Activated T-helper 17 cell treated with anti-CD3 and anti-CD28 coated beads, Interleukin-2, amount 50 U/mL, for 72 hours (primary cell): ENCODE results near the gene TMEM154. TPM values are rescaled to one million over a fixed set of nuclear protein-coding genes. Genes with fewer than 3 reads are reported as not detected.

Source experiments
- ATAC-seq: fragments of 150-1000 bp; cut with Tn5 transposase; replicated peaks from 2 replicates; pipeline ENCODE4 v1.10.0; 2021; ENCODE audit warnings: mild to moderate bottlenecking, moderate library complexity
- H3K27ac Mint-ChIP-seq: one replicate; pipeline ENCODE4 v1.8.0; 2022; ENCODE audit warnings: mixed read lengths
- H3K27me3 Mint-ChIP-seq: one replicate; pipeline ENCODE4 v1.8.0; 2022; ENCODE audit warnings: mixed read lengths
- H3K36me3 Mint-ChIP-seq: one replicate; pipeline ENCODE4 v1.8.0; 2022; ENCODE audit warnings: low read depth, mild to moderate bottlenecking, mixed read lengths
- H3K4me1 Mint-ChIP-seq: one replicate; pipeline ENCODE4 v1.8.0; 2022; ENCODE audit warnings: mixed read lengths
- H3K4me3 Mint-ChIP-seq: one replicate; pipeline ENCODE4 v1.8.0; 2022; ENCODE audit warnings: mild to moderate bottlenecking, mixed read lengths
- H3K9me3 Mint-ChIP-seq: one replicate; pipeline ENCODE4 v1.8.0; 2022; ENCODE audit warnings: mixed read lengths
- total RNA-seq, 2 donors: library from RNA; stranded (reverse); gene quantifications; one replicate each; pipeline ENCODE4 v1.2.3, GENCODE V29; 2022

Gene TMEM154
- total RNA-seq, 2 donors from 2014 or later = 8.6 to 18.0 TPM

GRCh38 chr4:152686452-152687013 lies 6.7 kb upstream of the TMEM154 start:
- Mint-ChIP-seq H3K27me3 (peaks cover 5% of the 10 kb centered on the region), H3K4me1 (peaks cover 12% of the 10 kb centered on the region), H3K27ac (no peak overlapping the region), H3K9me3 (no peaks in the 10 kb centered on the region), H3K36me3 (no peaks in the 10 kb centered on the region), H3K4me3 (no peak overlapping the region)
- no peak for ATAC-seq

GRCh38 chr4:152684587-152684986 lies 4.8 kb upstream of the TMEM154 start:
- Mint-ChIP-seq H3K27me3 (no peaks in the 10 kb centered on the region), H3K9me3 (no peaks in the 10 kb centered on the region), H3K4me1 (peaks cover 15% of the 10 kb centered on the region), H3K27ac (no peak overlapping the region), H3K4me3 (no peak overlapping the region), H3K36me3 (no peaks in the 10 kb centered on the region)
- no peak for ATAC-seq

DNA sequence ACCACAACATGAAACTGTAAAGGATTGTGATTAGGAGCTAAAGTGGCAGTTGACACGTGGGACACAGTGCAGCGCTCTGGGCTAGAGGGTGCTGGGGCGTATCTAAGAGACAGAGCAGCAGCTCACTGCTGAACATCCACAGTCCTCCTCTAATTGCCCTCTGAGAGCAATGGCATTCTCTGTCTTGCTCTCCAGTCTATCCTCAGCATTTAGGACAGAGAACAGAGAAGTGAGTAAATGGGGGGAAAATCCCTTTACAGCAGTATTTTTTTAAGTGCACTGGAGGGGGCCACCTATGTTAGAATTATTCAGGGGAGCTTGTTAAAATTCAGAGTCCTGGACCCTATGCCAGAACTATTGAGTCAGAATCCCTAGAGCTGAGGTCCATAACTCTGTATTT lies 4.2 kb upstream of the TMEM154 start:
- peak; percentile 43 for ATAC-seq
- H3K4me3 Mint-ChIP-seq = peak overlapping the region; percentile 29
- H3K4me1 Mint-ChIP-seq = peaks cover 15% of the 10 kb centered on the region
- no peak overlapping the region for H3K27ac Mint-ChIP-seq
- H3K36me3 Mint-ChIP-seq = no peaks in the 10 kb centered on the region
- H3K9me3 Mint-ChIP-seq = no peaks in the 10 kb centered on the region
- H3K27me3 Mint-ChIP-seq = no peaks in the 10 kb centered on the region

- Mint-ChIP-seq H3K36me3 (no peaks in the 10 kb centered on the region), H3K4me3 (no peak overlapping the region), H3K27me3 (no peaks in the 10 kb centered on the region), H3K9me3 (no peaks in the 10 kb centered on the region), H3K4me1 (peaks cover 21% of the 10 kb centered on the region), H3K27ac (no peak overlapping the region)
- ATAC-seq = no peak
These were observed 2.5 kb upstream of the TMEM154 start for GRCh38 chr4:152682143-152682941.

DNA sequence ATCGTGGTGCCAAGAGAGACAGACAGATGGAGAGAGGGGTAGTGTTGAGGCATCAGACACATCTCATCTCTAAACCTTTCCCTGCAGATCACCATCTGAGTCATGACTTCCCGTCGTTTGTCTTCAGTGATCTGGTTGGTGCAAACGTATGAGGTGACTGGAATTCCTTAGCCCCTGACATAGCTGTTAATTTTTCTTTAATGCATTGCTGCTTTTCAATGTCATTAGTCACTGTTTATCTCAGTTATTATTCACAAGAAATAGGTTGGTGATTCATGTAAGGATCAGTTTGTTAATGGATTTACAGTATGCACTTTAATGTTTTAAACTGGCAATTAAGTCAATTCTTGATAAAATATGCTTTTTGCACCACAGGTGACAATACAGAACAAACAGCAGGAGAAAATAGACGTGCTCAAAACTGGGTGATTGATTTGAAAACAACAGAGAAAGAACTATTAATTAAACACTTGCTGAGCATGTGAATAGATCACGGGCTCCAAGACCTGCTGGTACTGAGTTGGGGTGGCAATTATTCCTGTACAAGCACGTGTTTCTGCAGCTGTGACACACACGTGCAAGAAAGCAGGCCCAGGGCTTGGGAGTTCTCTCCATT lies 1.3 kb upstream of the TMEM154 start:
- Mint-ChIP-seq H3K36me3 (no peaks in the 10 kb centered on the region), H3K4me1 (peaks cover 31% of the 10 kb centered on the region), H3K9me3 (no peaks in the 10 kb centered on the region), H3K27ac (no peak overlapping the region), H3K27me3 (no peaks in the 10 kb centered on the region), H3K4me3 (peak overlapping the region; percentile 93)
- peak; percentile 44 for ATAC-seq

DNA sequence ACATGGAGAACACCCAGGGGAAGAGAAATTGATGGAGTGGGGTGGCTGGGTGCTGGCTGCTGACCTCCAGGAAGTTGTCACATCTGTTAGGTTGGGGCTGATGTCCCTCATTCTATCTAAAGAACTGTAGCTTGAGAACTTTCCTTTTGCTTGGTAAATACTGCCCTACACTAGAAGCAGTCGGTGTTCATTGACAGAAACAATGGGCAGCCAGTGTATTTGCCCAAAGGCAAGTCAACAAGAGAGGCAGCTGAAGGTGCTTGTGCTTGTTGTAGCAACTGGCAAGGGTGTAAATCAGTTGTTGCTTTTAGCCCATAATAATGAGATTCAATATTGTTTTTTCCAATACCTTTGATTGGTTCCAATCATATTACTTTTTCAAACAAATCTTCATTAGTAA lies 956 bp downstream of the TMEM154 start:
- Mint-ChIP-seq H3K4me1 (peaks cover 29% of the 10 kb centered on the region), H3K27me3 (no peaks in the 10 kb centered on the region), H3K27ac (peak overlapping the region; percentile 91), H3K9me3 (no peaks in the 10 kb centered on the region), H3K4me3 (peak overlapping the region; percentile 93), H3K36me3 (no peaks in the 10 kb centered on the region)
- no peak for ATAC-seq

DNA sequence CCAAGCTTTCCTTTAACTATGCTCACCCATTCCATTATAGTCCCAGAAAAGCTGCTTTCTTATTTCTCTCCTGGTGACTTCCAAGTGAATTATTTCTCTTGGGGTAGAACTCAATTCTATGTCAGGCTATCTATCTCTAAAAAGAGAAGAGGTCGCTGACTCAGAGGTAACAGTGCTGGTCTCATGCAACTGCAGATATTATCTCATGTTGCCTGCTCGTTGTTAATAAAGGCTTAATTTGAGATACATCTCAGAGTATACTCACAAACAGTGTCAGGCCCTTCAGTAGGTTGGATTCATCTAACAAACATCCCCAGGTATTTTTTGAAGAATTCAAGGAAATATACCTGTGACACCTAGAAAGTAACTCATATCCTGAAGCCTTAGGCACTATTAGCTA lies 2.7 kb downstream of the TMEM154 start:
- H3K27me3 Mint-ChIP-seq = no peaks in the 10 kb centered on the region
- H3K4me1 Mint-ChIP-seq = peaks cover 31% of the 10 kb centered on the region
- no peaks in the 10 kb centered on the region for H3K9me3 Mint-ChIP-seq
- peak overlapping the region; percentile 3 for H3K4me3 Mint-ChIP-seq
- H3K27ac Mint-ChIP-seq = no peak overlapping the region
- no peak for ATAC-seq
- no peaks in the 10 kb centered on the region for H3K36me3 Mint-ChIP-seq

DNA sequence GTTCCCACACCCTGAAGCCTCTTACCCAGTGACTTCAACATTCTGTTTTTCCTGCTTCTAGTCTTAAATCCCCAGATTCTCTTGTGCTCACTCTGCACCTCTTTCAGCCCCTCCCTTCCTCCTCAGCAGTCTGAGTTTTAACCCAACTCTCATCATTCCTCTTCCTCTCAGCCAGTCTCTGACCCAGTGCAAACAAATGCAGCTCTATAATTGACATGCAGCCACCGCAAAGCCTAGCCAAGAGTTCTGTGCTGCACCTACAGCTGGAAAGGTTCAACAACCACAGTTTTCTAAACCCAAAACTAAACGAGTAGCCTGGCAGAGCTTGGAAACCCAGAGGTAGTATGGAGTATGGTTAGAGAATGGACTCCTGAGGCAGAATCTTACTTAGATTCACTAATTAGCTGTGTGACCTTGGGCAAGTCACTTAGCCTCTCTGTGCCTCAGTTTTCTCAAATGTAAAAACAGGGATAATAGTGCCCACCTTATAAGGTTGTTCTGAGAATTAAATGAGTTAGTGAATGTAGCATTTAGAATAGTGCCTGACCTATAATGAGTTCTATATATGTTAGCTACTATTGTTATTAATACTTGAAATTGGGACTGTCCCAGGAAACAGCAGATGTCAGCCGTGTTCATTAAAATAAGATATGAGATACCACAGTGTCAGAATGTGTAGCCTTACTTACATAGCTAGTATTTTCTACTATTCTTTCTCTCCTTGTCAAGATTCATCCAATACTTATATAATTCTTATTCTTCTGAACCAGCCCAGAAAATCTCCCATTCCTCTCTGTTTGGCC lies 3.5 kb downstream of the TMEM154 start:
- Mint-ChIP-seq H3K9me3 (no peaks in the 10 kb centered on the region), H3K4me3 (peak overlapping the region; percentile 3), H3K4me1 (peaks cover 31% of the 10 kb centered on the region)

GRCh38 chr4:152674359-152674758 lies 5.4 kb downstream of the TMEM154 start:
- Mint-ChIP-seq H3K27me3 (no peaks in the 10 kb centered on the region), H3K4me3 (no peak overlapping the region), H3K36me3 (no peaks in the 10 kb centered on the region), H3K4me1 (peaks cover 24% of the 10 kb centered on the region), H3K27ac (no peak overlapping the region), H3K9me3 (no peaks in the 10 kb centered on the region)
- ATAC-seq = no peak

More for the DNA sequence above, 3.5 kb downstream of the TMEM154 start:
- H3K27me3 Mint-ChIP-seq = no peaks in the 10 kb centered on the region
- H3K36me3 Mint-ChIP-seq = no peaks in the 10 kb centered on the region
- no peak overlapping the region for H3K27ac Mint-ChIP-seq
- peak; percentile 27 for ATAC-seq

- Mint-ChIP-seq H3K4me3 (no peak overlapping the region), H3K27ac (no peak overlapping the region), H3K27me3 (no peaks in the 10 kb centered on the region), H3K9me3 (no peaks in the 10 kb centered on the region), H3K4me1 (peaks cover 24% of the 10 kb centered on the region), H3K36me3 (no peaks in the 10 kb centered on the region)
- ATAC-seq = no peak
These were observed 6.3 kb downstream of the TMEM154 start for GRCh38 chr4:152673489-152673888.

DNA sequence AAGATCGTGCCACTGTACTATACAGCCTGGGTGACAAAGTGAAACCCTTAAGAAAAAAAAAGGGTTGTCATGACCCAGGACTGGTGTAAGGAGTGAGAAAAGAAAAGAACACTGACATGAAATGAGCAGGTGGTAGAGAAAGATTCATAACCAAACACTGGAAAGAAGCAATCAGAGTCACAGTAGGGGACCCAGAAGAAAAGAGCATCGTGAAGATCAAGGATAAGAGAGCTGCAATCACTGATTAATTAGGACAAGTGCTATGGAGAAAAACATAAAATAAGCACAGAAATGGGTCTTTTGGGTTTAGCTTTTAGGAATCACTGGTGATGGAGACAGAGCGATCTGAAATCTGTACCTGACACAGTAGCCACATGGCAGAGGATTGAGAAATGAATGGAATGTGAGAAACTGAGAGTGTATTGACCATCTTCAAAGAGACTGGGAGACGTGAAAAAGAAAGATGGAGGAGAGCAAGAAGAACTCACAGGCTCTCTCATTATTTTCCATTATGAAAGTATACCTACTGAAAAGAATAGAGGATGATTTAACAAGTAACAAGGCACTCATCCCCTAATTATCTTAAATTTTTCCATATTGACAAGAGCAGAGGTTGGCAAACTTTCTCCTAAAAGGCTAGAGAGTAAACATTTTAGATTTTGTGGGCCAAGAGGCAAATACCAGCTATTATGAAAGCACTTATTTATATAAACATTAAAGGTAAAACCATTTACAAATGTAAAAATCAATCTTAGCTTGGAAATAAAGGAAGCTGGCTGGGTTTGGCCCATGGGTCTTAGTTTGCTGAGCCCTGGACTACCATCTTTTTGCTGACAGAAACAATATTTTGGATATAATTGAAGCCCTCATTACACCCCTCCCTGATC lies 7.3 kb downstream of the TMEM154 start:
- no peak overlapping the region for H3K4me3 Mint-ChIP-seq
- no peaks in the 10 kb centered on the region for H3K27me3 Mint-ChIP-seq
- no peak for ATAC-seq
- no peak overlapping the region for H3K27ac Mint-ChIP-seq
- no peaks in the 10 kb centered on the region for H3K9me3 Mint-ChIP-seq
- no peaks in the 10 kb centered on the region for H3K36me3 Mint-ChIP-seq
- H3K4me1 Mint-ChIP-seq = peaks cover 19% of the 10 kb centered on the region

DNA sequence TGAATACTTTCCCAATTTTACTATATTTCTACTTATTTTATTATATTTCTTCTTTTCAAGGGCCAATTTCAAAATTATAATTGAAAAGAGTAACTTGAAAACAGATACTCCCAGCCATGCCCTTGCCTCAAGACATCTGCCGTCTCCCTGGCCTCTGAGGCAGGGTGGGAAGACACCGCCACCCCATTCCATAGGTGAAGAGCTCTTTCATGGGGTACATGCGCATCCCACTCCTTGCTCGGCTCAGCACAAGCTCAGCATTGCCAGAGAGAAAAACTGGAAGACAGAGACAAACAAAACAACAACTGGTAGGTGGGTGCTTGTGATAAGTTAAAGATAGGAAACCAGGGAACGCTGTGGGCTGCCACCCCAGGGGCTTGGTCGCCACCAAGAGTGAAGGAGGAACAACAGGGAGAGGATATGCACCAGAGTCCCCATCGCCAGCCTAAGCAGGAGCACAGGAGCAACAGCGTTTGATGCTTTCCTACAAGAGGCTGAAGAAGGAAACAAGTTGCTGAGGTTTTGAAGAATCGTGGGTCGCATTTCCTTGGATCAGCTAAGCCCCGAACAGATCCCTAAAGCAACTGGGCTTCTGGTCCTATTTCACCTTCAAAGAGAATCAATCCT lies 11.3 kb downstream of the TMEM154 start:
- no peak overlapping the region for H3K27ac Mint-ChIP-seq
- no peak for ATAC-seq
- H3K27me3 Mint-ChIP-seq = no peaks in the 10 kb centered on the region
- H3K4me3 Mint-ChIP-seq = no peak overlapping the region
- no peaks in the 10 kb centered on the region for H3K9me3 Mint-ChIP-seq
- no peaks in the 10 kb centered on the region for H3K36me3 Mint-ChIP-seq
- H3K4me1 Mint-ChIP-seq = peaks cover 8% of the 10 kb centered on the region

DNA sequence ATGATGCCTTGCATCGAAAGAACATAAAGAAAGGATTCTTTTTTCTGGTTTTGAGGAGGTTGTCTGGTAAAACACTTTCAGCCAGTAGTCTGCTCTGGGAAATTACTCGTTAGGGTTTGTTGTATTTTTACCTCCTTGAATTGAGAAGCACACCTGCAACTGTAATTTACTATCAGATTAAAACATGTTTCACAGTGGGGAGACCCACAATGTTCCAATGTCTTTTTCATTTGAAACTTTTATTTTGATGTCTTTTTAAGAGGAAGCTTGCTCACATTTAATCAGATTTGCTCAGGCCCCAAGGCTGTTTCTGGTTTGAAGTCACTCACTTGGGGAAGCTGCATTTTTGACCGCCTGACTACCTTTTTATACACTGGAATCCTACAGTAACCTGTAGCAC lies 12.0 kb downstream of the TMEM154 start:
- Mint-ChIP-seq H3K4me1 (peaks cover 13% of the 10 kb centered on the region), H3K9me3 (no peaks in the 10 kb centered on the region), H3K27me3 (no peaks in the 10 kb centered on the region), H3K27ac (no peak overlapping the region), H3K4me3 (no peak overlapping the region), H3K36me3 (no peaks in the 10 kb centered on the region)
- no peak for ATAC-seq
